GM19452 (cell line): ENCODE measurements around the gene TRIP4.

Source experiments
- ATAC-seq: cut with Tn5 transposase; IDR thresholded peaks from one replicate; pipeline ENCODE4 v1.9.1; 2021; ENCODE audit not compliant: unreplicated experiment

Gene TRIP4

DNA sequence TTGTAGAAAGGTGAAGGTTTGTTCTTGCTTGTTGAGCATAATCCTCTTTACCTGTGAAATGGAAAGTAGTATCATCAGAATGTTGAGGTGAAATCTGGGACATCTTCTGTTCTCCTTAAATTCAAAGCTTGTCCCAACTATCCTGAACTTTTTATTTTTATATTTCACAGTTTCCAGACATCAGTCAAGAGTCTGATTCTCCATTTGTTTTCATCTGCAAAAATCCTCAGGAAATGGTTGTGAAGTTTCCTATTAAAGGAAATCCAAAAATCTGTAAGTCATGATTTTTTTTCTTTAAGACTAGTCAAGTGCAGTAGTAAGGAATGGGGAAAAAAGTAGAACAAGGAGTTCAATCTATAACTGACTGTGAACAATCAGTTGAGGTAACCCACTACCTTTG is 57.2 kb downstream of the TRIP4 start:
- ATAC-seq: no peak

DNA sequence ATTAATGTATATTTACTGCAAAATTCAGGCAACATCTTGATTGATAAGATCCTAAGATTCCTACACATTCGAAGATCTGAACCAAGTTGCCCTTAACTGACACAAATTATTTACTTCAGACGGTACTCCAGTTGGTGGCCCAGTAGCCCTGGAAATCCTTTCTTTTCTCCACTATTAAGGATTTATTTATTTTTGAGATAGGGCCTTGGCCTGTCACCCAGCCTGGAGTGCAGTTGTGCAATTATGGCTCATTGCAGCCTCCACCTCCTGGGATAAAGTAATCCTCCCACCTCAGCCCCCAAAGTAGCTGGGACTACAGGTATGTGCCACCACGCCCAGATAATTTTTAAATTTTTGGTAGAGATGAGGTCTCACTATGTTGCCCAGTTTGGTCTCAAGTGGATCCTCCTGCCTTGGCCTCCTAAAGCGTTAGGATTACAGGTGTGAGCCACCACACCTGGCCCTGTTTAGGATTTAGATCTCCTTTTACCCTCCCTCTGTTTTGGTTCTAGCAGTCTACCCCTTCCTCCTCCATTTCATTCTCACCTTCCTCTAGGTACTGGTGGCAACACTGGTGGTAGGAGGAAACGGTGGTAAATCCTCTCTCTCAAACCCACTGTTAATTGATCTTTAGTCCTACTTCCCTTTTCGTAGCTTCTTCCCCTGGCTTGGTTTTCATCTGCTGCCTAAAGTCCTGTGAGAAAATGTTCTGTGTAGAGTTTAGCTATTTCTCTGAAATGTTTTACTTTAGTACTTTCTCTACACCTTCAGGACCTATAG is 60.1 kb downstream of the TRIP4 start:
- ATAC-seq: peak; percentile 41

DNA sequence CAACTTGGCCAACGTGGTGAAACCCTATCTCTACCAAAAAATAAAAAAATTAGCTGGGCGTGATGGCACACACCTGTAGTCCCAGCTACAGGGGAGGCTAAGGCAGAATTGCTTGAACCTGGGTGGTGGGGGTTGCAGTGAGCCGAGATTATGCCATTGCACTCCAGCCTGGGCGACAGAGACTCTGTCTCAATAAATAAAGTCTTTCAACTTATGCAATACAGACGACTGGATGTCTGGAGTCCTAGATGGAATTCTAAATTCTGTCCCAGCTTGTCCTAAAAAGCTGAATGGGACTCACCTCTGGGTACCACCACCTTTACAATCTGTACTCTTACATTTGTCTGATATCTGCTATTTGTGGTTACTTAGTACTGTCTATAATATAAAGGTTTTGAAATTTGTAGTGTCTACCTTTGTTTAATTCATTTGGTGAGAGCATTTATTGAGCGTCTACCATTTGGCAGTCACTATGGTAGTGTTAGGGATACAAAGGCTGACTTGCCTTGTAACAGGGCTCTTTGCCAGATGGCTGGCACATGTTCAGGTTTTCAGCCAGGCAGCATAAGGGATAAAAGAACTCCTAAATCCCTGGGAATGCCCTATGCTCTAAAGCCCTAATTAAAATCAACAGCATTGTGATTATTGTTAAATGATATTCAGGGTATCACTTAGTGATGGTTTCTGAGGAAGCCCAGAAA is 65.5 kb downstream of the TRIP4 start:
- ATAC-seq: no peak

DNA sequence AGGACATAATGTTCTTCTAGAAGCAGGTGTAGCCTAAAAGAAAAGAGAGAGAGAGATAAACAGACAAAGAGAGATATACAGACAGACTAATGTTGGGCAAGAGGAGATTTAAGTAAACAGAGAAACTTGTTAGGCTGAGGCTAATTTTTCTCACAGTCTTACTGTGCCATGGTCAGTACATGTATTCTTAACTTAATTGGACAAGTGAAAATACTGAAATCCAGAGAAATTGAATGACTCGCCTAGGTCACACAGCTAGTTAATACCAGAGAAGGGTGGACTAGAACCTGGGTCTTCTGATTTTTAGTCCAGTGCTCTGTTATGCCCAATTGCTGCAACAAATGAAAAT is 66.0 kb downstream of the TRIP4 start:
- no peak for ATAC-seq

DNA sequence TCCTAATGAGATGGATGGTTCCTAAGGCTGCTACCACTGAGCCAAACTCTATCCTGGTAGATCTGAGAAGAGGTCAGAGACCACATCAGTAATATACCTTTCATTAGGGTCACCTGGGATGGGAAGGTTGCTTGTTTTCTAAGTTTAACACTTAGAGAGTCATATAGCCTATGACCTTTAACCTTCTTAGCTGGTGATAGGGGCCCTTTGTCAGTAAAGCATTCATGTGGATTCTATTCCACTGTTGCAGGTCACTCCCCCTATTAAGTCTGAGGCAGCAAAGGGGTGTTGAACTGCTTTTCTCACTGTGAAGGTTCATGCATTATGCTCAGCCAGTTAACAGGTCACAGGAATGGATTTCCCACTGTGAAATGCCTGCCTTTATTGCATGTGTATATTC is 66.6 kb downstream of the TRIP4 start:
- no peak for ATAC-seq

DNA sequence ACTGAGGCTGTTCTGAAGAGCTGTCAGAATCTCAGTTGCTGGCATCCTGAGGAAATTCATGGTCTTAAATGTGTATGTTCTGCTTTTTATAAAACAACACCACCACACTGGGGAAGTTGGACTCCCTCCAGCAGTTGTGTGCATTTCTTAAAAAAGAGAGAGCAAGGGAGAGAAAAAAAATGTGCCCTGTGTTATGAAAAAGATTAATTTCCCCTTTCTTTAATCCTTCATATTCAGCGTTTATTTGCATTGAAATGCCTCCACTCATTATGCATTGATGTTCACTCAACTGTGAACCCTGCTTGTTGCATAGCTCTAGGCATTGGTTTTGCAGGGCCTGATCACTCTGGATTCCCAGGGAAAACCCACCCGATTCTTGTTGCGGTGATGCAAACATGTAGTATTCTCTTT is 68.3 kb downstream of the TRIP4 start:
- no peak for ATAC-seq

DNA sequence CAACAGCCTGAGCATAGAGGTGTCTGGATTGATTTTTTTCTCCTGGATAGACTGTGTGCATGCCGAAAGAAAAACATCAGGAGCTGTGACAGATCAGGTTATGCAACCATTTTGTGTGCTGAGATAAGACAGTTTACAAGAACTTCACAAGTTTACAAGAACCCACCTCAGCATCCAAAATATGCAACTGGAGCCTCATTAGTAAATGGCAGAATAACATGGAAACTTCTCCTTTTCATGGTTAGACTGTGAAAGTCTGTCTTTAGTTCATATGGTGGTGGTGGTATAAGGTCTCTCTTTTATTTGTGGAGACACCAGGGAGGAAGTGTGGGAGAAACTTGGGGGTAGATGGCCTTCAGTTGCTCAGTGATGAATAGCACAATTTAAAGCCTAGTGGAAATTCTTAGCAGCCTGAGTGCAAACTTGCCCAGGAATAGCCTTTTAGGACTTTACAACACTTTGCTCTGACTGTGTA is 69.0 kb downstream of the TRIP4 start:
- no peak for ATAC-seq

DNA sequence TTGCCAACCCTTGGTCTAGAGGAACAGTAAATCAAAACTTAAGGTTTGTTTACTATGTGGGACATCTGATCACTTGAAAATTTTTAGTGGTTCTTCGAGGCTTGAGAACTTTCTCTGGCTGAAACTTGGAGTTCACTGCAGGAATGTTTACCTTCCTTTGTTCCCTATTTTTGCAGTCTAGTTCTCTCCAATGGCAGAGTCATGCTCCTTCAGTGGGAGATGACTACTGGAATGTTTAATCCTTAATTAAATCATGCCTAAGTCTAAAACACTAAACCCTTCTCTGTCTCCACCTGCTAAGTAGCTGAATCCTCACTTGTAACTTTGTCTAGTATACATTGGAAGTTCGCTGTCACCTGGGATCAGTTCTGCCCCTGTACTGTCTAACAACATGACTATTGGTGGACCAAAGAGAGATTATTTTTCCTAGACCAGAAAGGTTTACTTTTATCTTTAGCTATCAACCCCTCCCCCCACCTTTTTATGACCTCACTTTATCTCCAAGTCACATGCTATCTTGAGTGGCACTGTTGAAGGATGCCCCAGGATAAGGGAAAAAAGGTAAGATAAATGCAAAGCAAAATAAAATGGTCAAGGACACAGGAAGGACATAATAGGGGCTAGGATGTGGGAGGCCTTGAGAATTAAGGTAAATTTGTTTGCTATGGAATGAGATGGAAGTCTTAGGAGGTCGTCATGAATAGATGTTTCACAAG is 71.6 kb downstream of the TRIP4 start:
- ATAC-seq: no peak

DNA sequence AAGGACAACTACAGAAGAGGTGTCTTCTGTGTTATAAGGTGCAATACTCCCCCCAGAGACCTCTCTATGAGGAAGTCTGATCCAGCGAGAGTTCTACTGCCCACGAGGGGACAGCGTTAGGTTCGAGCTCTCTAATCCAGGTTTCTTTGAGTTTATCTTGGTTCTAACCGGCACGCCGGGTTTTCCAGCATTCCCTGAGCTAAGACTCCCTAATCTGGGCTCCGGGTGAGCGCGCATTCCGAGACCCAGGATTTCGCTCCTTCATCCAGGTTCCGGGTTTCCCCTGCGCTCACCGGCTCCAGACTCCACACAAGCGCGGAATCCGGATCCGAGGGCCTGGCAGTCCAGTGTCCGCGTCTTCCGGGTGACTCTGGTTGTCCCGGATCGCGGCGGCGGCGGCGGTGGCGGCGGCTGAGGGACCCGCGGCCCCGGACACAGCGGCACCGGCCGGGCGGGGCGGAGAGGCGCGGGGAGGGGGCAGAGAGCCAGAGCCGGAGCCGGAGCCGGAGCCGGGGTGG is 72.6 kb downstream of the TRIP4 start, which contains the start of gene ZNF609:
Gene ZNF609 (plus strand): TSS at position 373 of the 518 bp plus-strand sequence. CDS start 38,842 bp downstream, outside the sequence.
- ATAC-seq: peak; percentile 49

DNA sequence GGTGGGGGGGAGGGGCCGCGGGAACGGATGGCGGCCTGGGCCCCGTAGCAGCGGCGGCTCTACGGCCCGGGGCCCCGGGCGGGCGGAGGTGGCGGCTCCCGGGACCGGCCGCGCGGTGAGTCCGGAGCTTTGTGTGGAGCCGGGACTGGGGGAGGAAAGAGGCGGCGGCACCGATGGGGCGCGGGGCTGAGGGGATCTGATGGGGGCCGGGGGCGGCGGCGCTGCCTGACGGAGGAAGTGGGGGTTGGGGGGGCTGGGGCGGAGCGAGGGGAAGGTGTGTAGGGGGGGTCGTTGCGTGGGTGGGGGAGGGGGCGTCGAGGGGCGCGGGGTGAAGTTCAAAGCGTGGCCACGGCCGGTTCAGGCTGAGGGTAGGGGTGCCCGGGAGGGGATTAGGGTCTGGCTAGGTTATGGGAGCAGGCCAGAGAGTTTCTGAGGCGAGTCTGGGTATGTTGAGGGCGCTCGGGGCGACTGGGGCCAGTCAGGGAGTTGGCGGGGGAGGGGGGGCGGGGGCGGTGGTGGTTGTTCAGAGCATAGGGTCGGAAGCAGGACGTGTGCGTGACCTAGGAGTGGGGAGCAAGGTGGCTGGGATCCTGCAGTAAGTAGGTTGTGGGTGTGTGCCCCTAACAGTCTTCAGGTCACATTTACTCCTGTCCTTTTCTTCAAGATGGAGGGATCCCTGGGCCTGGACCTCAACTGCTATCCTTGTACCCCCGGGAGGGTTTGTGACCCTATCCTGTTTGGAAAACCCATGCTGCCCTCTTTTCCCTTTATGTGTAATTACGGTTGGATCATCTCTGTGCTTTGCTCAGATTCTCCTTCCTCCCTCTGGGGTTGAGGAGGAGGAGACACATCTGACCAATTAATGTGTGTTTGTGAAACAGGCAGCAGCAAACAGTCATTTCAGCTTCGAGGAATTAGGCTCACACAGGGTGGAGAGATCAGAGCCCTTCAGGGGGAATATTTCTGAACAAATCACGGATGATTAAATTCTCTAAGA is 73.4 kb downstream of the TRIP4 start:
- ATAC-seq: no peak

DNA sequence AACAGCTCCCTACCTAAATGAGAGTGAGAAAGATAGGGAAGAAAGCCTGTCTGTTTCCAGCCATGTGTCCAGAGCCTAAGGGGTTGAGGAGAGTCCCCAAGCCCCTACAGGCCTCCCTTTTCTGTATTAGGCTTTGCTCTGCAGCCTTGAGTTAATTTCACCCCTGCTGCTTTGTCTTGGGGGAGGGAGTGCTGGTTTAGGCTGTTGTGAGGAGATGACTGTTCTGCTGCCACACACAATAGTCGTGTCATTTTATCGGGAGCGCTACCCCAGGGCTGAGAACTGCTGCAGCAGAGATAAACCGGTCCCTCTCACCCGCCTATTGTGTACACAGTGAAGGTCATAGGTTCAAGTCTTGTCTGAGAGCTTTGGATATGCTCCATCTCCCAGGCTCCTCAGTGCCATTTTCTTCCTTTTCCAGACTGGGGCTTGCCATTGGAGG is 74.1 kb downstream of the TRIP4 start:
- no peak for ATAC-seq

DNA sequence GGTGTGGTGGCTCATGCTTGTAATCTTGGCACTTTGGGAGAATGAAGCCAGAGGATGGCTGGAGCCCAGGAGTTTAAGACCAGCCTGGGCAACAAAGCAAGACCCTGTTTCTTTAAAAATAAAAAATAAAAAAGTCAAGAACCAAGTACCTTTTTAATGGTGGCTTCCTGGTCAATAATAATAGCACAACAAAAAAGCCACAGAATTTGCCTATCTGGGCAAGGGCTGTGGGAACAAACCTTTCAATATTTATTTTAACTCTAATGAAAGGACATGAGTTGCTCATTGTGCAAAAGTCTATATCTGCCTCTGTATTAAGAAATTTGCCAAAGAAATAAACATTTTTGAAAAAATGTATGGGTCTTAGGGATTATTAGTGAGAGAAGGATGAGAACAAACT is 74.9 kb downstream of the TRIP4 start:
- no peak for ATAC-seq

DNA sequence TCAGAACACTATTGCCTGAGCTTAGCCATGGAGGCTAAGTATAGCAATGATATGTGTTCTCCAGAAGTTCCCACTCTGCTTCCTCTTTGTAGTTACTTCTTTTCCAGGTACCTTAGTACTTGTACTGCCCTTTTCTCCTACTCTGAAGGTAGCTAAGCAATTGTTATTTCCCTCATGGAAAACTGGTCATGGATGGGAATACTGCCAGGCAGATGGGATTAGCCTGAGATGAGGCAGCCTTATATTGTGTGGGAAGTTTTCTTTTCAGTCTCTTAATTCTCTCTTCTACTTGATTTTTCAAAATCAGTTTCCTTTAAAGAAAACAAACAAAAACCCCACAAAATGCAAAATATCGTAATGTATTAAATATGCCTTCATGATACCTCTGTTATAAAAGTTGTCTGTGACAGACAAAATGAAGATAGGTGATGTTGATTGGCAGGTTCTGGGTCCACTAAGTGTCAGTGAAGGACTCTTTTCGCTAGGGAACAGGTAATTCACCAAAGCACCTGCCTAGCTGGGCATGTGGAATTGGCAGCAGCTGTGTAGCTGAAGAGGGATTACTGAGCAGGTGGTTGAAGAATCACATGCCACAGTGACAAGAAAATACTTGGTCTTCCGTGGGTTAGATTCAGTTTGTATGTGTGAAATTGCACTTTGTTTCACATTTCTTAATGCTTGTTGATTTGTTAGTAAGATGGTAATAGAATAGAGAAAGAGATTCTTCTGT is 76.8 kb downstream of the TRIP4 start:
- ATAC-seq: no peak

DNA sequence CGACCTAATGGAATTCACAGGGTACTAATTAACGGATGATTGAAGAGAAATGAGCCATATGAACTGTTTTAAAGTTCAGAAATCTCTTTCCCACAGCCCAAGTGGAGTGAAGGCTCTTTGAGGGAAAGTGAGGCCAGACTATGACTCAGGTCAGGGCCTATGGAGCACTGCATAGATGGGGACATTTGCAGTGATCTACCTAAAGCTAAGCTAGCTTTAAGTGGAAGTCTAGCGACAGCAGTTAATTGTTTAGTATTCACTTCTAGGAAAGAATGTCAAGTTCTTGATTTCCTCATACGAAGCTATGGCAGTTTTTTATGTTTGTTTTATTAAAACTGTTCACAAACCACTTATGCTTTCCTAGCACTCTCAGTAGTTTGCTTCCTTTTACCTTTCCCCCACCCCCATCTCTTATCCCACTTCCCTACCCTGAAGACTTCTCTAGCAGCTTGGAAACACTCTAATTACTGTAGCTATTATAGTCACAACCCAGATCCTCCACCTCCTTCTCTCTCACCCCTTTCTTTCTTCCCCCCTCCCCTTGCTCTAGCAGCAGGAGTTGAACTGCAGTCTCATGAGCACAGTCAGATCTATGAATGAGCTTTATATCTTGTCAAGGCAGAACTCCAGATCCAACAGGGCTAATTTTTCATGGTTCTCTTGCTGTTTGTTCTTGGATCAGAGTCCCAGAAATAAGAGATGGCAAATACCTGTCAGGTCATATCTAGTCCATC is 78.9 kb downstream of the TRIP4 start:
- no peak for ATAC-seq

DNA sequence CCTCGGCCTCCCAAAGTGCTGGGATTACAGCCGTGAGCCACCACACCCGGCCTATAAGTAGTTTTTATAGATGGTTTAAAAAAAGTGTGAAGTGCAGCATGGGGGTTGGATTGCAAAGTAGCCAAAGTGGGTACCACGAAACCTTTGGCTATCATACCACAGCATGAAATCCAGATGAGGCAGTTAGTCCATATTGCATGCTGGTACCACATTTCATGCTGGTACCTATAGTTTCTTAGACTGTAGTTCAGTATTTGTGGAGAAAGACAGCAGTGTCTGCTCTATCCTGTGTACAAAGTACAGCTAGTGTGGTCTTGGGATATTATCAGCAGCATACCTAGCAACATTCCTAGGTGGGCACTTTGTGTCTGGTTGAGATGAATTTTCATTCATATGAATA is 84.5 kb downstream of the TRIP4 start:
- no peak for ATAC-seq

DNA sequence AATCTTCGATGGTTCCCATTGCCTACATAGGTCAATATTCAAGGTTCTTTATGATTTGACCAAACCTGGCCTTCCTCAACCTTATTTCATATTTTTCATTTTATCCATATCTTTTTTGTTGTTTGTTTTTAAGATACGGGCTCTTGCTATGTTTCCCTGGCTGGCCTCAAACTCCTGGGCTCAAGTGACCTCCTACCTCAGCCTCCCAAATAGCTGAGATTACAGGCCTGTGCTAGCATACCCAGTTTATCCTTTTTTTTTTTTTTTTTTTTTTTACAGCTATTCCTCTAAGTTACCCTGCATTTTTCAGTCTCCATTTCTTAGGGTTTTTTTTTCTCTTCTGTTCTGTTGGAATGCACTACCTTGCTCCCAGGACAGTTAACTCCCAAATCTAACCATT is 87.2 kb downstream of the TRIP4 start:
- ATAC-seq: no peak

DNA sequence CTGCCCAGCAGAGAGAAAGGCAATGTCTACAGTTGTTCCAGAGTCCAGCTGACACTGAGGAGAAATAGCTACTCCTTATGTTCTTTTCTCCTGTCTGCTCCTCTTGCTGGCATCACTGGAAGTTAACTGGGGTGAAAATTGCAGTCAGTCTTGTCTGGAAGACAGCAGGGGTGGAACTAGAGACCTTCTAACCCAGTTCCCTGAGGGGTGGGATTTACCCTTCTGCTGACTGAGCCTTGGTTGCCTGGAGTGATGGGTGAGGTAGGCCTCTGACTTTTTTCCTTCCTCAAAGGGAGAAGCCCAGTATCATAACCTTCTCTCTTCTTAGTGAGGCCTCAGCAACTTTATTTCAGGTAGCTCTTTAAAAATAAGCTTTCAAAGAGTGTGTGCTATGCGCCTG is 88.9 kb downstream of the TRIP4 start:
- ATAC-seq: no peak

DNA sequence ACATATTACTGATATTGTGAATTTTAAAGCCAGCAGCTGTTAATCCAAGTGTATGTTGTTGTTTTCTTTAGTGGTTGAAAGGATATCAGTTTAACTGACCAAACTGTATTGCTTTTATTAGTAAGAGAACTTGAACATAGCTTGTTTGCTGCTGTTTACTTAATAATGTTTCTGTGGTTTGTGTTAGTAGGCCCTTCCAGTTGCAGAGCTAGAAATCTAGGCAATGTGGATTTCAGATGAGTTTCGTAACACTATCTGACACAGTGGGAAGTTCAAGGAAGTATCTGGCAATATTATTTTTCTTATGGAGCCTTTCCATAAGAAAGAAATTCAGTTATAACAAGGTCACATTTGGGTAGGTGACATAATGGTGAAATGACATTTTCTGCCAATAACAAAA is 91.2 kb downstream of the TRIP4 start:
- ATAC-seq: no peak

DNA sequence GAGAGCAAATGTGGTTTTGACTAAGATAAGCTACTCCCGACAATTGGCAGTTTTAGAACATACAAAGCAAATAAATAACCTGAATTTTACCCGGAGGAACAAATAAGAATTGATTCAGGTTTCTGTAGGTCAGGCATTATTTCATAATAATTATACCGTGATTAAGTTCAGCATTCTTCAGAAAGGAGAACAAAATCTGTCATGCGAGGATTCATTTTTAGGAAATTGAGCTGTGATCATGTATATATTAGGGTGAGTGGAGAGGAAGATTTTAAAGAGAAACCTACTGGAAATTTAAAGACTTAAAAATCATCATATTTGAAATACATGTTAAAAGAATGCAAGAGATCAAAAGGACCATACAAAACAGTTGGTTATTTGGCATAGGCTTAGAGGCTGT is 93.3 kb downstream of the TRIP4 start:
- ATAC-seq: no peak
